Activated CD4-positive, alpha-beta T cell treated with anti-CD3 and anti-CD28 coated beads for 36 hours (primary cell): ENCODE measurements around the gene CD300H. TPM values are rescaled to one million over a fixed set of nuclear protein-coding genes. Genes with fewer than 3 reads are reported as not detected.

Experiments used
- ATAC-seq: fragments of 200-7000 bp; cut with Tn5 transposase; one replicate; pipeline ENCODE4 v1.10.0; 2021; ENCODE audit warnings: mild to moderate bottlenecking, moderate library complexity
- CTCF ChIA-PET: fragments of 350-600 bp; sonication (Branson Sonifier 250); formaldehyde crosslinking; loops from one replicate; lab custom pipeline; 2021; ENCODE audit warnings: antibody characterized with exemption; lab: Charles Lee
- POLR2A ChIA-PET: fragments of 350-600 bp; sonication (Branson Sonifier 250); formaldehyde crosslinking; loops from one replicate; lab custom pipeline; 2021; ENCODE audit warnings: antibody characterized with exemption, inconsistent platforms; lab: Charles Lee
- DNase-seq: peaks from one replicate; pipeline ENCODE4 v3.0.0-alpha.2; 2020
- H3K27ac Mint-ChIP-seq: one replicate; pipeline ENCODE4 v1.8.0; 2021; ENCODE audit warnings: mixed read lengths
- H3K27me3 Mint-ChIP-seq: one replicate; pipeline ENCODE4 v1.8.0; 2021; ENCODE audit warnings: mixed read lengths
- H3K36me3 Mint-ChIP-seq: one replicate; pipeline ENCODE4 v1.8.0; 2021; ENCODE audit warnings: low read depth, mixed read lengths
- H3K4me1 Mint-ChIP-seq: one replicate; pipeline ENCODE4 v1.8.0; 2021; ENCODE audit warnings: mixed read lengths
- H3K4me3 Mint-ChIP-seq: one replicate; pipeline ENCODE4 v1.8.0; 2021; ENCODE audit warnings: mild to moderate bottlenecking, moderate library complexity, mixed read lengths
- H3K9me3 Mint-ChIP-seq: one replicate; pipeline ENCODE4 v1.8.0; 2021; ENCODE audit warnings: low read depth, mixed read lengths
- intact Hi-C, 2 experiments: fragments of 100-400 bp; cut with DNase I in 1 of 2; cut with micrococcal nuclease in 1 of 2; formaldehyde crosslinking; loops; one replicate each; pipeline versions ENCODE4 v1.14.2 to v1.15.1; 2022 to 2024; cut with DNase I, micrococcal nuclease
- total RNA-seq, 2 experiments: library from RNA; stranded (reverse); gene quantifications; one replicate each; pipeline ENCODE4 v1.2.3, GENCODE V29; 2021

CD300H gene
- total RNA-seq, 2 experiments from 2014 or later = not detected

DNA sequence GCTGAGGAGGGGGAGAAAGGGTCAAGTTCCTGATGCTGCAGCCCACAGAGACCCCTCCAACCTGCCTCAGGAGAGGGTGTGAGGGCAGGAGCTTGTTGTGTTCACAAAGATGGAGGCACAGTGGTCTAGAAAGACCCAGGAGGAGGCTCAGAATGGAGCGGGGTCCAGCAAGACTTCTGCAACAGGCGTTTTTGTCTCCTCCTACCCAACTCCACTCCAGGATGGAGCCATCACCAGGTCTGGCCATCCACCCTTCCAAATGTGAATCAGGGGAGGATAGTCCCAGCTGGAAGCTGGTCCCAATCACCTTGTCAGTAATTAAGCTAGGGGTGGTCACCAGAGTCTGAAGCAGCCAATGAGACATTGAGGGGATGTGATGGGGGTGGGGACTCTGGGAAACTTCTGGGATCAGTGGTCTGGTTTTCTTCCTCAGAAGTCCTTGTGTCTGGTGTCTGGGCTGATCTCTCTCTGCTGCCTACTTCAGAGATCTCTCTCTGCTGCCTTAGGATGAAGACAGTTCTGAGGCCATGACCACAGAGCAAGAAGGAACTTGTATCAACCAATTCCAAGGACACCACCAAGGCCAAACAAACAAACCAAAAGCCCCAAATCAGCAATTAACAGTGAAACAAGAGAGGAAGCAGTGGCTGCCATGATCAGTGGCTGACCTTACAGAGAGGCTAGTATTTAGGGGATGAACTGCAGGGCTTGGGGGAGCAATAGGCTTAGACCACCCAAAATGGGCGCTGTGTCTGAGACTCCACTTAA lies 50.6 kb downstream of the CD300H start:
- Mint-ChIP-seq H3K4me1 (peaks cover 37% of the 10 kb centered on the region), H3K4me3 (no peak overlapping the region), H3K27ac (no peak overlapping the region), H3K36me3 (peaks cover 12% of the 10 kb centered on the region), H3K9me3 (peaks cover 17% of the 10 kb centered on the region), H3K27me3 (peaks cover 20% of the 10 kb centered on the region)
- POLR2A ChIA-PET = no interaction called here
- intact Hi-C loops = no loop called here
- no peak for DNase-seq
- CTCF ChIA-PET = interaction anchor here (0.6 to 1.0 kb wide), 3 partner anchors 41 to 374 kb away, joined by 3 read pairs; no protein-coding TSS in a partner anchor
- no peak for ATAC-seq

GRCh38 chr17:74515941-74516340 lies 51.4 kb downstream of the CD300H start:
- ChIA-PET POLR2A (no interaction called here), CTCF (interaction anchor here (0.5 to 1.0 kb wide), 2 partner anchors 59 to 290 kb away, joined by 3 to 4 read pairs; no protein-coding TSS in a partner anchor)
- H3K4me3 Mint-ChIP-seq = no peak overlapping the region
- H3K9me3 Mint-ChIP-seq = peaks cover 17% of the 10 kb centered on the region
- peaks cover 39% of the 10 kb centered on the region for H3K4me1 Mint-ChIP-seq
- peaks cover 16% of the 10 kb centered on the region for H3K27me3 Mint-ChIP-seq
- intact Hi-C loops = no loop called here
- DNase-seq (no peak), ATAC-seq (no peak)
- no peak overlapping the region for H3K27ac Mint-ChIP-seq
- H3K36me3 Mint-ChIP-seq = peaks cover 12% of the 10 kb centered on the region

DNA sequence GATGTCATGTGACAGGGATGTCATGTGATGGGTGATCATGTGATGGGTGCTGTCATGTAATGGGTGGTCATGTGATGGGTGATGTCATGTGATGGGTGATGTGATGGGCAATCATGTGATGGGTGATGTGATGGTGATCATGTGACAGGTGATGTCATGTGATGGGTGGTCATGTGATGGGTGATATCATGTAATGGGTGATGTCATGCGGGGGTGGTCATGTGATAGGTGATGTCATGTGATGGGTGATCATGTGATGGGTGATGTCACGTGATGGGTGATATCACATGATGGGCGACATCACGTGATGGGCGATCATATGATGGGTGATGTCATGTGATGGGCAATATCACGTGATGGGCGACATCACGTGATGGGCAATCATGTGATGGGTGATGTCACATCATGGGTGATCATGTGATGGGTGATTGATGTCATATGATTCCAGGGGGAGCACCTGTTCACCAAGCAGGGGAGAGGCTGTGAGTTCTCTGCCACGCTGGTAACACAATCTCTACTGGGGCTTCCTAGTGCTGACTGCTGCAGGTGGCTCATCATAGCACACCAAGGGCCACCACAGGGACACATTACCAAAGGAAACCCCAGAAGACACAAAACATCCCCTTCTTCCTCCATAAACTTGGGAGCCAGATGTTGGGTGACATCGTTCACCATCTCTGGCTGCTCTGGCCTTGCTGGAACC lies 52.5 kb downstream of the CD300H start:
- POLR2A ChIA-PET = no interaction called here
- intact Hi-C loops = loop anchor here in 1 of 2 experiments (5.0 kb wide), 2 partner anchors 217 to 302 kb away; partner anchors contain the start of gene TTYH2

GRCh38 chr17:74513987-74514631 lies 53.2 kb downstream of the CD300H start:
- peaks cover 15% of the 10 kb centered on the region for H3K9me3 Mint-ChIP-seq
- H3K27me3 Mint-ChIP-seq = peaks cover 14% of the 10 kb centered on the region
- ChIA-PET CTCF (no interaction called here), POLR2A (interaction anchor here (0.6 kb wide), 1 partner anchor 425 kb away, joined by 3 read pairs; no protein-coding TSS in a partner anchor)
- DNase-seq (peak; percentile 78), ATAC-seq (peak; percentile 17)
- H3K36me3 Mint-ChIP-seq = peaks cover 12% of the 10 kb centered on the region
- peaks cover 31% of the 10 kb centered on the region for H3K4me1 Mint-ChIP-seq
- intact Hi-C loops = loop anchor here in 1 of 2 experiments (5.0 kb wide), 2 partner anchors 217 to 302 kb away; partner anchors contain the start of gene TTYH2
- peak overlapping the region; percentile 72 for H3K4me3 Mint-ChIP-seq
- peak overlapping the region; percentile 95 for H3K27ac Mint-ChIP-seq

More for the DNA sequence above, 52.5 kb downstream of the CD300H start:
- Mint-ChIP-seq H3K27me3 (peaks cover 14% of the 10 kb centered on the region), H3K36me3 (peaks cover 12% of the 10 kb centered on the region), H3K9me3 (peaks cover 15% of the 10 kb centered on the region), H3K27ac (peak overlapping the region; percentile 95), H3K4me1 (peaks cover 32% of the 10 kb centered on the region), H3K4me3 (peak overlapping the region; percentile 72)
- DNase-seq (peak; percentile 75), ATAC-seq (peak; percentile 20)
- CTCF ChIA-PET = no interaction called here

DNA sequence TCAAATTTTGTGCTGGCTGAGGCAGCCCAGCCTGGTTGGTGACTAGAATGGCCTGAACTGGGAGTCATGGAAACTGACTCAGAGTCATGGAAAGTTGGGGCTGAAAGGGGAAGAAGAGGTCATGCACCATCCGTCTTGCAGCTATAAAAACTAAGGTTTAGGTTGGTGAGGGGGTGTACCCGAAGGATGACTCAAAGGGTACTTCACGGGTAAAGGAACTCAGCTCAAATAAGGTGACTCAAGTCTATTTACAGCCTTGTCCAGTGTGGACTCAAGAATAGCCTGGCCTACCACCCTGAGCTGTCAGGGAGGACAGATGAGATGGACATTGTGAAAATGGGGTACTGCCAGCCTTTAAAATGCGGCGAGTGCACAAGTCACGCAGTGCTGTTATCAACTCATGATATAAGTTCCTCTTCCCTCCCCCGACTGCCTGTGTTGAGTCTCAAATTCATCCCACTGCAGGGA lies 54.7 kb downstream of the CD300H start:
- intact Hi-C loops = loop anchor here in 1 of 2 experiments (5.0 kb wide), 2 partner anchors 215 to 300 kb away; partner anchors contain the start of gene TTYH2
- POLR2A ChIA-PET = interaction anchor here (0.6 kb wide), 1 partner anchor 600 kb away, joined by 9 read pairs; no protein-coding TSS in a partner anchor
- Mint-ChIP-seq H3K4me1 (peaks cover 31% of the 10 kb centered on the region), H3K36me3 (peaks cover 12% of the 10 kb centered on the region), H3K4me3 (no peak overlapping the region), H3K9me3 (peaks cover 12% of the 10 kb centered on the region), H3K27ac (peak overlapping the region; percentile 90), H3K27me3 (peaks cover 14% of the 10 kb centered on the region)
- DNase-seq (peak; percentile 80), ATAC-seq (peak; percentile 88)
- CTCF ChIA-PET = interaction anchor here (0.6 to 1.6 kb wide), 5 partner anchors 13 to 214 kb away, joined by 3 to 5 read pairs (median 4); no protein-coding TSS in a partner anchor

DNA sequence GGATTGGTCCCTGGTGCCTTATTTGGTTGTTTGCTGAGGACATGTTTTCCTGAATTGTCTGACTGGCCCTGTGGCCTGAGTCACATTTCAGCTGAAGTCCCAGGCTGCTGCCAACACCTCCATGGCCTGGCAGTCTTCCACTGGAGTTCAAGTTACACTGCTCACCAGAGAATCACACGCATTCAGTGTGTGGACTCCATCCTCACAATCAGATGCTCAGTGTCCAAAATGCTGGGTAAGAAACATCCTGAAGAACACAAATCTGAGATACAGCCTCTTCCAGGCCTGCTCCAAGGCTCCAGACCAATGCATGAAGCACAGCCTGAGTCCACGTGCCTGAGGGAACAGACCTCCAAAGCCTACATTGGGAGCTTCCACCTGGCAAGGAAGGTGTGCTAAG lies 55.3 kb downstream of the CD300H start:
- Mint-ChIP-seq H3K4me1 (peaks cover 31% of the 10 kb centered on the region), H3K4me3 (no peak overlapping the region), H3K27ac (peak overlapping the region; percentile 90), H3K9me3 (peaks cover 12% of the 10 kb centered on the region), H3K27me3 (peaks cover 14% of the 10 kb centered on the region), H3K36me3 (peaks cover 12% of the 10 kb centered on the region)
- intact Hi-C loops = loop anchor here in 1 of 2 experiments (5.0 kb wide), 2 partner anchors 215 to 300 kb away; partner anchors contain the start of gene TTYH2
- no peak for ATAC-seq
- no peak for DNase-seq
- ChIA-PET POLR2A (interaction anchor here (0.6 kb wide), 1 partner anchor 14 kb away, joined by 4 read pairs; no protein-coding TSS in a partner anchor), CTCF (interaction anchor here (0.9 to 1.6 kb wide), 5 partner anchors 12 to 214 kb away, joined by 3 to 5 read pairs (median 4); no protein-coding TSS in a partner anchor)

Other genes with a start within 250 kb of the CD300H start
- gene KIF19, start 241.3 kb downstream of the CD300H start, total RNA-seq = under 1 TPM in 1 of 2 experiments, not detected in 1; 0.11 TPM
- gene BTBD17, start 205.6 kb downstream of the CD300H start, total RNA-seq = not detected
- gene GPR142, start 200.0 kb downstream of the CD300H start, total RNA-seq = not detected
- 1 to 10 TPM in 1 of 2 experiments, under 1 TPM in 1; 0.97 to 1.3 TPM for gene GPRC5C, start 135.4 kb downstream of the CD300H start, total RNA-seq
- 1 to 10 TPM; 4.9 to 5.8 TPM for gene CD300A, start 100.9 kb downstream of the CD300H start, total RNA-seq
- not detected for gene CD300LB, start 36.0 kb downstream of the CD300H start, total RNA-seq
- gene CD300C, start 21.4 kb downstream of the CD300H start, total RNA-seq = not detected
- gene CD300LD, start 24.8 kb upstream of the CD300H start, total RNA-seq = under 1 TPM in 1 of 2 experiments, not detected in 1; 0.18 TPM
- not detected for gene CD300E, start 56.2 kb upstream of the CD300H start, total RNA-seq
- gene CD300LF, start 145.4 kb upstream of the CD300H start, total RNA-seq = not detected
- gene RAB37, start 169.7 kb upstream of the CD300H start, total RNA-seq = 1 to 10 TPM; 2.7 to 3.5 TPM
- gene NHERF1, start 181.1 kb upstream of the CD300H start, total RNA-seq = 100 to 1,000 TPM; 115 to 170 TPM
- gene NAT9, start 208.8 kb upstream of the CD300H start, total RNA-seq = 10 to 100 TPM; 23.7 to 39.6 TPM